Gastrocnemius medialis (tissue), 4 donors: ENCODE results near the gene RUNX3.

ENCODE experiments used
- CTCF ChIP-seq, 5 experiments: fragments of 450-650 bp in 3 of 5; fragments of 200-600 bp in 2 of 5; sonication (generic) in 2 of 5; IDR thresholded peaks in 4 of 5; conservative IDR thresholded peaks in 1 of 5; 1 replicate in 4 of 5; 2 replicates in 1 of 5; pipeline ENCODE4 v1.5.1; 2016 to 2019; ENCODE audit warnings: antibody characterized with exemption in 5 of 5, mild to moderate bottlenecking in 3 of 5, moderate library complexity in 3 of 5
- POLR2A ChIP-seq, 2 donors: fragments of 450-650 bp; IDR thresholded peaks; one replicate each; pipeline ENCODE4 v1.6.1; 2017; ENCODE audit warnings: antibody characterized with exemption in 2 of 2, mild to moderate bottlenecking in 2 of 2, moderate library complexity in 2 of 2

DNA sequence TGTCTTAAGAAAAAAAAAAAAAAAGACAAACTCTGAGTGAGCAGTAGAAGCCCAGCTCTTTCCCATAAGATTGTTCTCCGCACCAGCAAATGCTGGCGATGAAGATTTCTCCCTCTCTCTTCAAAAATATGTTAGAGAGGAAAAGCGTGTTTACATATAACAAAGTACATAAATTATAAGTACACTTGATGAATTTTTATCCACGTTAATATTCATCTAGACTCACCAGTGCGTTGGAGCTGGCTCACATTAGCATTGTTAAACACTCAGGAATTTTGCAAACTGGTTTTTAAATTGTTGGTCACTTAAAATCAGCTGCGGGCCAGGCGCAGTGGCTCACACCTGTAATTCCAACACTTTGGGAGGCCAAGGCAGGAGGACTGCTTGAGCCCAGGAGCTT is 56.0 kb downstream of the RUNX3 start:
- TF ChIP-seq CTCF (IDR thresholded peaks at IDR 0.05 in 4 of 5, conservative IDR thresholded peaks at IDR 0.05 in 1 of 5) (no peak), POLR2A (IDR thresholded peaks at IDR 0.05) (no peak)
